Prostate gland (tissue), 2 donors: ENCODE data around the gene SYNPO.

Source experiments
- POLR2A ChIP-seq: fragments of 450-650 bp; IDR thresholded peaks from one replicate; pipeline ENCODE4 v1.6.1; 2016; ENCODE audit warnings: antibody characterized with exemption, mild to moderate bottlenecking
- TF ChIP-seq, protein P1 (sequence below), 4 experiments: fragments of 200-600 bp in 2 of 4; fragments of 450-650 bp in 2 of 4; sonication (generic) in 2 of 4; IDR thresholded peaks; 1 replicate in 3 of 4; 2 replicates in 1 of 4; pipeline ENCODE4 v1.5.1; 2016 to 2019; ENCODE audit warnings: antibody characterized with exemption in 4 of 4, mild to moderate bottlenecking in 2 of 4, moderate library complexity in 2 of 4

GRCh38 chr5:150639751-150640150 lies 709 bp upstream of the SYNPO start:
- TF ChIP-seq POLR2A, result no peak
- TF ChIP-seq, protein P1, sequence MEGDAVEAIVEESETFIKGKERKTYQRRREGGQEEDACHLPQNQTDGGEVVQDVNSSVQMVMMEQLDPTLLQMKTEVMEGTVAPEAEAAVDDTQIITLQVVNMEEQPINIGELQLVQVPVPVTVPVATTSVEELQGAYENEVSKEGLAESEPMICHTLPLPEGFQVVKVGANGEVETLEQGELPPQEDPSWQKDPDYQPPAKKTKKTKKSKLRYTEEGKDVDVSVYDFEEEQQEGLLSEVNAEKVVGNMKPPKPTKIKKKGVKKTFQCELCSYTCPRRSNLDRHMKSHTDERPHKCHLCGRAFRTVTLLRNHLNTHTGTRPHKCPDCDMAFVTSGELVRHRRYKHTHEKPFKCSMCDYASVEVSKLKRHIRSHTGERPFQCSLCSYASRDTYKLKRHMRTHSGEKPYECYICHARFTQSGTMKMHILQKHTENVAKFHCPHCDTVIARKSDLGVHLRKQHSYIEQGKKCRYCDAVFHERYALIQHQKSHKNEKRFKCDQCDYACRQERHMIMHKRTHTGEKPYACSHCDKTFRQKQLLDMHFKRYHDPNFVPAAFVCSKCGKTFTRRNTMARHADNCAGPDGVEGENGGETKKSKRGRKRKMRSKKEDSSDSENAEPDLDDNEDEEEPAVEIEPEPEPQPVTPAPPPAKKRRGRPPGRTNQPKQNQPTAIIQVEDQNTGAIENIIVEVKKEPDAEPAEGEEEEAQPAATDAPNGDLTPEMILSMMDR (IDR thresholded peaks at IDR 0.05), result no peak
